HTERT RPE-1 (cell line): ENCODE results near the gene HEXIM2.
"Not testable (repeated sequence)": the region's sequence is repeated elsewhere in the genome, so short reads cannot be mapped to it uniquely, and the experiment has no call there.

Experiments
- in situ Hi-C: fragments of 300-500 bp; cut with MboI; formaldehyde crosslinking; loops from 4 replicates; pipeline ENCODE4 v1.14.3; 2020; ENCODE audit warnings: low sequenced_read_pairs

HEXIM2 gene

GRCh38 chr17:45168991-45169752, 7.5 kb downstream of the HEXIM2 start:
- in situ Hi-C loops = no loop called here

GRCh38 chr17:45170280-45170930, 8.7 kb downstream of the HEXIM2 start:
- in situ Hi-C loops = no loop called here

- in situ Hi-C loops = no loop called here
Observed at GRCh38 chr17:45170931-45171337, 9.3 kb downstream of the HEXIM2 start.

- in situ Hi-C loops = no loop called here
Observed at GRCh38 chr17:45171338-45172231, 9.9 kb downstream of the HEXIM2 start.

- in situ Hi-C loops = no loop called here
Observed at GRCh38 chr17:45172232-45172540, 10.5 kb downstream of the HEXIM2 start.

- in situ Hi-C loops = no loop called here
Observed at GRCh38 chr17:45172541-45173286, 11.0 kb downstream of the HEXIM2 start.

GRCh38 chr17:45175759-45176115, 14.1 kb downstream of the HEXIM2 start:
- in situ Hi-C loops = no loop called here

- in situ Hi-C loops = no loop called here
Observed at GRCh38 chr17:45177563-45177962, 15.9 kb downstream of the HEXIM2 start.

- in situ Hi-C loops = no loop called here
Observed at GRCh38 chr17:45184144-45184543, 22.5 kb downstream of the HEXIM2 start.

- in situ Hi-C loops = no loop called here
Observed at GRCh38 chr17:45186801-45187354, 25.2 kb downstream of the HEXIM2 start.

GRCh38 chr17:45189009-45189408, 27.3 kb downstream of the HEXIM2 start:
- in situ Hi-C loops = no loop called here

- in situ Hi-C loops = no loop called here
Observed at GRCh38 chr17:45190503-45191255, 29.0 kb downstream of the HEXIM2 start.

GRCh38 chr17:45195424-45195823, 33.7 kb downstream of the HEXIM2 start:
- in situ Hi-C loops = no loop called here

- in situ Hi-C loops = no loop called here
Observed at GRCh38 chr17:45197108-45197507, 35.4 kb downstream of the HEXIM2 start.

GRCh38 chr17:45197555-45198334, 36.1 kb downstream of the HEXIM2 start:
- in situ Hi-C loops = no loop called here

GRCh38 chr17:45200701-45201100, 39.0 kb downstream of the HEXIM2 start:
- in situ Hi-C loops = no loop called here

- in situ Hi-C loops = no loop called here
Observed at GRCh38 chr17:45201457-45201856, 39.8 kb downstream of the HEXIM2 start.

- in situ Hi-C loops = not testable (repeated sequence)
Observed at GRCh38 chr17:45201880-45202279, 40.2 kb downstream of the HEXIM2 start.
